Measurements from ENCODE around the gene UST. TPM values are rescaled to one million over a fixed set of nuclear protein-coding genes. Genes with fewer than 3 reads are reported as not detected.
A peak's percentile ranks its signal among the peaks of the same experiment; 100 is the strongest.

UST gene
- total RNA-seq, 1 donor: 36.1 TPM

DNA sequence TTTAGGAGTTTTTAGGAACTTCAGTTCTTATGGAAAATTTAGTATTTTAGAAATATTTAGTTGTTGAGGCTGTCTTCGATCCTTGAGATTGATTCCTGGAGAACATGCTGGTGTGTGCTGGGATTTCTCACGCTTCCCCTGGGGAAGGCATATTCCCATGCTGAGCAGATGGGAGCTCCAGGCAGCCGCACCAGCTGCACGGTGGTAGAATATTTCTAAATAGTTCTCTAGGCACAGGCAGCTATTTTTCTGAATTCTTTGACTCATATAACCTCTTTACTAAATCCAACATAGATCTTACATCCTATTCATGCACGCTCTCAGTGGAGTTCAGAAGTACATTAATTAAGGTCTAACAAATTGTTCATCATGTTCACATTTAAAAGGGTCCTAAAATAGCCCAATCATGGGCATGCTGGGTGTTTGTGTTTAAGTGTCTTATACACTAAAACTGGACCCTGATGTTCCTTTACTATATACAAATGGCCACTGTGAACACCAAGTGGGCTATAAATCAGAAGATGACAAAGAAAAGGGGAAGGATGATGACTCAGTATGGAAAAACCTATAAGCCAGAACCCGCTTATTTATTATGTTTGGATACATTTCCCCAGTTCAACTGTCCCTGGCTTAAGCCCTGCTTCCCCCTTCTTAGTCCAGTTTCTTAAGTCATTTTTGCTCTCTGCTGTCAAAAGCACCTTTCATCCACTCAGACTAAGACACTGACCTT lies 138.5 kb downstream of the UST start:
- TF ChIP-seq, protein P1, sequence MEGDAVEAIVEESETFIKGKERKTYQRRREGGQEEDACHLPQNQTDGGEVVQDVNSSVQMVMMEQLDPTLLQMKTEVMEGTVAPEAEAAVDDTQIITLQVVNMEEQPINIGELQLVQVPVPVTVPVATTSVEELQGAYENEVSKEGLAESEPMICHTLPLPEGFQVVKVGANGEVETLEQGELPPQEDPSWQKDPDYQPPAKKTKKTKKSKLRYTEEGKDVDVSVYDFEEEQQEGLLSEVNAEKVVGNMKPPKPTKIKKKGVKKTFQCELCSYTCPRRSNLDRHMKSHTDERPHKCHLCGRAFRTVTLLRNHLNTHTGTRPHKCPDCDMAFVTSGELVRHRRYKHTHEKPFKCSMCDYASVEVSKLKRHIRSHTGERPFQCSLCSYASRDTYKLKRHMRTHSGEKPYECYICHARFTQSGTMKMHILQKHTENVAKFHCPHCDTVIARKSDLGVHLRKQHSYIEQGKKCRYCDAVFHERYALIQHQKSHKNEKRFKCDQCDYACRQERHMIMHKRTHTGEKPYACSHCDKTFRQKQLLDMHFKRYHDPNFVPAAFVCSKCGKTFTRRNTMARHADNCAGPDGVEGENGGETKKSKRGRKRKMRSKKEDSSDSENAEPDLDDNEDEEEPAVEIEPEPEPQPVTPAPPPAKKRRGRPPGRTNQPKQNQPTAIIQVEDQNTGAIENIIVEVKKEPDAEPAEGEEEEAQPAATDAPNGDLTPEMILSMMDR (IDR thresholded peaks at IDR 0.05; ENCODE audit: insufficient read depth, low read length): no peak
- DNase-seq (ENCODE audit: low read depth): peak; percentile 86
- no peak overlapping the region for H3K4me3 ChIP-seq (ENCODE audit: low read depth, low read length)

DNA sequence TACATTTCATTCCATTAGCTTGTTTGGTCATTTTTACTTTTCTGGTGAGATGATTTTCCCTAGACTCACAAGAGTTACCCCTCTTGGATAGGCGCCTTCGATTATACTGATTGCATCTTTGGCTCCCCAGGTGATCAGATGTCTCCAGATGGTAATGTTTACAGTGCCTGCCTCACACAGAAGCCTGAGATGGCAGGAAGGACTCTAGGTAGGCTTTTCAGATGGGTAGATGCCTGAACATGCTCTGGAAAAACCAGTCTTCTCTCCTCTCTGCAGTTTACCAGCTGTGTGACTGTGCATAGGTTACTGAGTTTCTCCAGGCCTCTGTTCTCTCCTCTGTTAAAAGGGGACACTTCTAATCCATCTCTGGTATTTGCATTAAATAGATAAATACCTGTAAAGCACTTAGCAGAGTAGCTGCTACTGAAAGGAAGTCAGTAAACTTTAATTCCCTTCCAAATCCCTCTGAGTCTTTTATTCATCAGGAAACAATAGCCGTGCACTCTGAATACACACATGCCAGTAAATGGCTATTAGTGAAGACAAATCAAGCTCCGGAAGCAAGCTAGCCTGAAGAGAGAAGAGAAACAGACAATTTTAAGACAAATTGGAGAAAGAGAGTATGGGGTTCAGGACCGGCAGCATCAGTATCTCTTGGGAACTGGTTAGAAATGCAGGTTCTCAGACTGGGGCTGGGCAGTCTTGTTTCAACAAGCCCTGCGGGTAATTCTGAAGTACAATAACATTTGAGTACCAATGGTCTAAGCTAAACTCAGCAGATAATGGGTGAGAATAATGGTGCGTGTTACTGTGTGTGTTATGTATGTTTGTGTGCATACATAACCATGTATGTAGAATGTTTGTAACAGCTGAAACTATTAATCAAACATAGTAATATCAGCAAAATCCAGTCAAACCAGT lies 139.4 kb downstream of the UST start:
- TF ChIP-seq, protein P1 (IDR thresholded peaks at IDR 0.05; ENCODE audit: insufficient read depth, low read length): no peak
- no peak for DNase-seq (ENCODE audit: low read depth)
- H3K4me3 ChIP-seq (ENCODE audit: low read depth, low read length): no peak overlapping the region

DNA sequence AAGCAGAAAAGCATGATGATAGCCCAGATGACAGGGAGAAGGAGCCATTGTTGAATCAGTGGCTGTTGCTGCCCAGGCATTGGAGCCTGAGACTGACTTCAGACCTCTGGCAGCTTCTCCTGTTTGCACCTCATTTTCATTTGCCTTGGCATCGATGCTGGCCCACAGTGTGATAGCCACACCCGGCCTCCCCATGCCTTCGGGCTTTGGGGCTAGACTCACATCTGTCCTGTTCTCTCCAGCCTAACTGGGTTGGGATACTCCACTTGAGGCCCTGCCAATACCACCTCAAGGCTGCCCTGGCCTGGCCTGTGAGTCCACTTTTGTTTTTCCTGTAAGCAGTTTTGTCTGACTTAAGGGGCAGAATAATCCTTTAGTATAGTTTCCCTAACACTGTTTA lies 140.4 kb downstream of the UST start:
- H3K4me3 ChIP-seq (ENCODE audit: low read depth, low read length): no peak overlapping the region
- TF ChIP-seq, protein P1 (IDR thresholded peaks at IDR 0.05; ENCODE audit: insufficient read depth, low read length): no peak
- DNase-seq (ENCODE audit: low read depth): peak; percentile 39

GRCh38 chr6:148888856-148889255 lies 142.0 kb downstream of the UST start:
- TF ChIP-seq, protein P1 (IDR thresholded peaks at IDR 0.05; ENCODE audit: insufficient read depth, low read length): no peak
- peak; percentile 78 for DNase-seq (ENCODE audit: low read depth)
- no peak overlapping the region for H3K4me3 ChIP-seq (ENCODE audit: low read depth, low read length)

- H3K4me3 ChIP-seq (ENCODE audit: low read depth, low read length): no peak overlapping the region
- DNase-seq (ENCODE audit: low read depth): peak; percentile 47
- TF ChIP-seq, protein P1 (IDR thresholded peaks at IDR 0.05; ENCODE audit: insufficient read depth, low read length): no peak
These were observed 143.3 kb downstream of the UST start for GRCh38 chr6:148890096-148890495.

GRCh38 chr6:148890652-148891404 lies 144.0 kb downstream of the UST start:
- TF ChIP-seq, protein P1 (IDR thresholded peaks at IDR 0.05; ENCODE audit: insufficient read depth, low read length): no peak
- H3K4me3 ChIP-seq (ENCODE audit: low read depth, low read length): peak overlapping the region; percentile 9
- DNase-seq (ENCODE audit: low read depth): peak; percentile 65

All from fibroblast of the aortic adventitia (primary cell).